HG02840 (cell line): Measurements from ENCODE around the gene NAP1L4.

Source experiments
- ATAC-seq: cut with Tn5 transposase; IDR thresholded peaks from one replicate; pipeline ENCODE4 v1.9.1; 2021; ENCODE audit warnings: mild to moderate bottlenecking, moderate library complexity, moderate number of reproducible peaks; ENCODE audit not compliant: unreplicated experiment, low FRiP score

Gene NAP1L4

GRCh38 chr11:2926611-2927051, 65.5 kb downstream of the NAP1L4 start:
- ATAC-seq = no peak

- no peak for ATAC-seq
Observed at GRCh38 chr11:2924821-2925675, 67.1 kb downstream of the NAP1L4 start.

GRCh38 chr11:2924381-2924780, 67.7 kb downstream of the NAP1L4 start:
- no peak for ATAC-seq

- no peak for ATAC-seq
Observed at GRCh38 chr11:2923446-2924375, 68.4 kb downstream of the NAP1L4 start.

- ATAC-seq = no peak
Observed at GRCh38 chr11:2922655-2923054, 69.5 kb downstream of the NAP1L4 start.

GRCh38 chr11:2921742-2922493, 70.2 kb downstream of the NAP1L4 start:
- ATAC-seq = no peak

- no peak for ATAC-seq
Observed at GRCh38 chr11:2921261-2921660, 70.9 kb downstream of the NAP1L4 start.

- ATAC-seq = no peak
Observed at GRCh38 chr11:2920343-2920742, 71.8 kb downstream of the NAP1L4 start.

- no peak for ATAC-seq
Observed at GRCh38 chr11:2919837-2920236, 72.3 kb downstream of the NAP1L4 start.

- ATAC-seq = no peak
Observed at GRCh38 chr11:2919188-2919587, 72.9 kb downstream of the NAP1L4 start.

- ATAC-seq = no peak
Observed at GRCh38 chr11:2917842-2918490, 74.2 kb downstream of the NAP1L4 start.

GRCh38 chr11:2916892-2917645, 75.1 kb downstream of the NAP1L4 start:
- ATAC-seq = no peak

GRCh38 chr11:2916114-2916891, 75.8 kb downstream of the NAP1L4 start:
- no peak for ATAC-seq

- no peak for ATAC-seq
Observed at GRCh38 chr11:2915473-2915872, 76.7 kb downstream of the NAP1L4 start.

- ATAC-seq = no peak
Observed at GRCh38 chr11:2914455-2915195, 77.5 kb downstream of the NAP1L4 start.

GRCh38 chr11:2913776-2914175, 78.4 kb downstream of the NAP1L4 start:
- ATAC-seq = no peak

GRCh38 chr11:2913019-2913431, 79.1 kb downstream of the NAP1L4 start:
- no peak for ATAC-seq

GRCh38 chr11:2912498-2912897, 79.6 kb downstream of the NAP1L4 start:
- no peak for ATAC-seq
